Stimulated activated CD4-positive, alpha-beta T cell treated with anti-CD3 and anti-CD28 coated beads, Interleukin-2, amount 100 ng/mL, for 24 hours (primary cell): ENCODE results near the gene PTPRO.

ENCODE experiments used
- DNase-seq, 2 donors: peaks; one replicate each; pipeline ENCODE4 v3.0.0-alpha.2; 2020

The PTPRO gene

GRCh38 chr12:15575671-15576541 is 253.6 kb downstream of the PTPRO start:
- DNase-seq = no peak

DNA sequence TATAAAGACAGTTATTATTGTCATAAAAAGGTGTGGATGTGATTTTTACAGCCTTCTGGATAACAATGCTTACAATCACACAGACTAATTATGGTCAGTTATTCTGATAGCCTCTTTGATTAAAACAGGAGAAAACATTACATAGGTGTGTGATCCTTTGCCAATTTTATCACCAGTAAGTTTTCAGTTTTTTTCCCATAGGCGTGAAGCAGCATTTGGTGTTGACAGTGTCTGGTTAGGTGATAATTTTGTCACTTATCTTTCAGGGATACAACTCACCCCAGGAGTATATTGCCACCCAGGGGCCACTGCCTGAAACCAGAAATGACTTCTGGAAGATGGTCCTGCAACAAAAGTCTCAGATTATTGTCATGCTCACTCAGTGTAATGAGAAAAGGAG is 258.1 kb downstream of the PTPRO start:
- no peak for DNase-seq

- DNase-seq = no peak
Measured at GRCh38 chr12:15581006-15581405, 258.7 kb downstream of the PTPRO start.

DNA sequence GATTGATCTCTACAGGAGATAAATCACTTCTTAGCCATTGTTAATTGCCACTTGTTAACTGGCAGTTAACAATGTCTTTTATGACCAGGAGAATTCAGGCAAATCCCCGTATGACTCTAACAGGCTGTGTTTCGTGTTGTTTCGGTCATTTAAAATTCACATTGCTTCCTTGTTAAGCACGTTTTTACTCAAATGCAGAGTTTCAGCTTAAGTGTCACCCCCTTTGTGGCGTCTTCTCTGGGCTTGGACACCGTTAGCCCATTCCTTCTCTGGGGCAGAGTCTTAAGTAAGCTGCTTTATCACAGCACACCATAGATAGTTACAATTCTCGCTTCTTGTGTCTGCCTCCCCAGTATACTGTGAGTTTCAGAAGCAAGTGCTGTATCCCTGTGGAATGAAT is 261.5 kb downstream of the PTPRO start:
- DNase-seq = no peak

DNA sequence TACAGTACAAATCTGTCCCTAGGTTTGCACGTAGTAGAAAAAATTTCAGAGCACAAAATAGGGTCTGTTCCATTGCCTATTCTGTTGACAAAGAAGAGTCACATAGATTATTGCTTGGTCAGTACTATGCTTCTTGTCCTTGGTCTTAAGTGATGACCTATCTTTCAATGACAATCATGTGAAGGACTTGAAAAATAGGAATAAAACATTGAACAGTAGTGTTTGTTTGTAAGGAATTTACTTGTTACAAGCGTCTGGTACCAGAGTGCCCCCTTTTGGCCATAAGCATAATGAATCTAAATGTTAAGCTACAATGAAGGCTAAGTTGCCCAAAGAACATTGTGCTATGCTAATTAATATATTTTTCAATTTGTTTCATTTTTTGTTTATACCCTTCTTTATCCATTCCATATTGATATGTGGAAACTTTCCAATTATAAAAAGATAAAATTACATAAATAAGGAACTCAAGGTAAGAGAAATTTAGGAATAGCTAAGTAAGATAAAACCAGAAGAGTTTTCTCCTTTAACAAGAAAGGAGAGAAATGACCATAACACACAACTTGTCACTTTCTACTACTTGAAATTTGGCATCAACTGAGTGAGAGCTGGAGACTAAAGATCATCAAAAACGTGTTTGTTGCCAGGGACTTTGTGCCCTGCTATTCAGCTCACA is 262.2 kb downstream of the PTPRO start:
- peak in 1 of 2 donors; percentile 41 for DNase-seq

- no peak for DNase-seq
Measured at GRCh38 chr12:15589328-15590032, 267.2 kb downstream of the PTPRO start.

- peak; percentile 28 to 46 for DNase-seq
Measured at GRCh38 chr12:15590180-15590826, 268.0 kb downstream of the PTPRO start.

DNA sequence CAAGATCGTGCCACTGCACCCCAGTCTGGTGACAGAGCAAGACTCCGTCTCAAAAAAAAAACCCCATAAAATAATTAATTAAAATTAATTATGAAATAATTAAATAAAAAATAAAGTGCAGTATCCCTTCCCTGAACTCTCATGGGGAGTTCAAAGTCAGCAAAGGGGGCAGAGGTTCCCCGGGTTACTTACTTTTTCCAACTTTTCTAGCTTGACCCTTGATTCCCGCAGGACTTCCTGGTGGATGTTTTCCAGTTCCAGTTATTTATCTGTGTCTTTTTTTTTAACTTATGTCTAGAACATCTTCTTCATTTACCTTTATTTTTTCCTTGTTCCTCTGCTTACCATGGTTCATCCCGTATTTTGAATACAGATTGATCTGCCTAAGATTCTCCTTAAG is 269.5 kb downstream of the PTPRO start:
- no peak for DNase-seq

DNA sequence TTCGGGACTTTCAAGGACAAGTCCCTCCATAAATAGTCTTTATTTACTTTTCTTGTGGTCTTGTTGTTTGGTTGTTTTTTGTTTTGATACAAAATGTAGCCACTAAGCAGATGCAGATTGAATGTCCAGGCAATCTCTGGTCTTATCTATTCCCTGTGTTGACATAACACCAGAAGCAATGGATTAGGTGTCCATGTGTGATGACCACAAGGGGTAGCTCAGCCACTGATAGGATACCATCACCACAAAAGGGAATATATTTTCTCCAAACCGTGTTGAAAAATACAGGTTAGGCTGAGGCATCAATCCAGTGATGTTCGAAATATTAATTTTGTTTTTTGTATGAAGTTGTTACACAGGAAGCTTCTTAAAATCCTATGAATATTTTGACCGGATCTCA is 270.6 kb downstream of the PTPRO start:
- no peak for DNase-seq

DNA sequence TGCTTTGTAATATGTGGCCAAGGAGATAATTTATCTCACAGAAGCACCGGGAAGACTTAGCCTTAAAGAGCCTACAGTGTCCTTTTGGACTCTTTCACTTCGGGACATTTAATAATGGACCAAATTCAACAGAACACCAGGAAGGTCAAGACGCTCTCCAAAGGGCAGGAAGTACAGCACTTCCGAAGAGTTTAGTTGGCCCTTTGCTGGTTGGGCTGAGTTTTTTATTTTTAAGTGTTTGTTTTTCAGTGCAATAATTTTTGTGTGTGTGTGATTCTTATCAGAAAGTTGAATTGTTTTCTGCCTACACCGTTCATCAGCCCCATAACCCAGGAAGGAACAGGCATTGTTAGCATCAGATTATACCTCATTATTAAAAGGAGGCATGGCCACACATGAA is 273.9 kb downstream of the PTPRO start:
- no peak for DNase-seq

- DNase-seq = no peak
Measured at GRCh38 chr12:15597125-15597830, 275.0 kb downstream of the PTPRO start.

DNA sequence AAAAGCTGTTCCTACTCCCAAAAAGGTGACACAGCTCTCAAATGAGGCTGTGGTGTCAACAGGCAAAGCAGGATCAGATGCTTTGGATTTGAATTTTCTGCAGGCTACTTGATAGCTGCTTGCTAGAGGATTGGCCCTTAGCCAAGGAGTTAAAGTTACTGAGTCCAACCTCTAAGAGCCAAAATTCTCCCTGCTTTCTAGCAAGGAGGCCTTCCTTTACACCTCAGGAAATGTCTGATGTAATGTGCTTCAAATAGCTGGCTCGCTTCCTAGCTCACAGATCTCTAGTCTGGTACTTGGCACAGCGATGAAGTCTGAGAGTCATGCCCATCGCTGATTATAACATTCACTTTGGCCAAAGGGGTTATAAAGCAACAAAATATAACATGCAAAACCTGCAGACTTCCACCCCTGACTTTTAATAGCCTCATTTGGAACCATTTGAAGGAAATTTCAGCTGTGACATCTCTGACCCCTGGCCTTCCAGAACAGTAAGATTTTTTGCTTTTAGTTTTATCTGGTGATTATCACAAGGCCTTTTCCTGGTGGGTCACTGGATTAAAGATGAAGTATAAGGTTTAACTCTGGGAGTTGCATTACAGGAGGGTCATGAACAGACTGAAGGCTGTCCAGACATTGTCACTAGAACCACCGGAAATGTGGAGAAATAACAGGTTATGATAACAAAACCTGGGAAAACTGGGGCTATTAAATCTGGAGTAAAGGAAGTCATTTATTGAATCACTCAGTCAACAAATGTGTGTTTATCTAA is 277.1 kb downstream of the PTPRO start:
- no peak for DNase-seq

DNA sequence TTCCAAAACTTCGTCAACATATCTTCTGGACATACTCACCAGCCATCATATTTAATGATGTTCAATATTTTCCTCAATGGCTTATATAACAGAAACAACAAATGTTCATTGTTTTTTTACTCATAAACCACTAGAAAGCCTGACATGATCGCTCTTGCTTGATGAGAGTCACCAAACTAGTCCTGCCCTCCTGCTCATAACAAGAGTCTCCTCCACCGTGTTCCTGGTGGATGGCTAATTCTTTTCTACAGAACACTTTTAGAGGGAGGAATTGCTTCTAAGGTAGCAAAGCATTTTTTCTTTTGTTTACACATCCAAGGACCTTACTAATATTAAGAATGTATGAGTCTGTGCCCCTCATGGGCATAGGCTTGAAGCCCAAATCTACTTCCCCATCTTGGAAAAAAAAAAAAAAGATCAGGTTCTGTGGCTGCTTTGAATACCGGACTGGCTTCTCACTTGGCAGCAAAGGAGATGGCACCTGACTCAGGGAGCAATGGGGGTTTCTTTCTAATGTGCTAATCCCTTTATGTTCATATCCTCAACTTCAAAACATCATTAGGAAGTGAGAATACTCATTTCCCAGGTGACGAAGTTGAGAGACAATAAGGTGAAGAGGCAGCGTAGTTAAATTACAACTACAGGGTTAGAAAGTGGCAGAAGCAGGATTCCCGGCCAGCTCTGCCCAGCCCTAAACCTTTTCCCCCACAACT is 278.1 kb downstream of the PTPRO start:
- no peak for DNase-seq

GRCh38 chr12:15601210-15601800 is 279.0 kb downstream of the PTPRO start:
- no peak for DNase-seq

GRCh38 chr12:15602051-15602672 is 279.9 kb downstream of the PTPRO start:
- no peak for DNase-seq

GRCh38 chr12:15603474-15604085 is 281.3 kb downstream of the PTPRO start:
- no peak for DNase-seq

- no peak for DNase-seq
Measured at GRCh38 chr12:15605881-15606590, 283.7 kb downstream of the PTPRO start.

DNA sequence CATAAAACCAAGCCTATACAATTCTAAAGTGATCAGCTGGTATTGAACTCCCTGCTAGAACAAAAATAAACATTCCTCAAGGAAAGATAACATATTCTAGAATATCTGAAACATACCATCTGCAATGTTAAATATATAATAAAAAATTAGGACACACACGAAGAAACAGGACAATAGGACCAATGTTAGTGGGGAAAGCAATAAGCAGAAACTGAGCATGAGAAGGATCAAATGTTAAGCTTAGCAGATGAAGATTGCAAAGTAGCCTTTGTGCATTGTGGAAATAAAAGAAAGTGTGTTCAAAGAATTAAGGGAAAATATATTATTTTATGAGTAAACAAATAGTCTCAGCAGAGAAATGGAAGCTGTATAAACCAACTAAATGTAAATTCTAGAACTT is 286.1 kb downstream of the PTPRO start:
- DNase-seq = no peak

DNA sequence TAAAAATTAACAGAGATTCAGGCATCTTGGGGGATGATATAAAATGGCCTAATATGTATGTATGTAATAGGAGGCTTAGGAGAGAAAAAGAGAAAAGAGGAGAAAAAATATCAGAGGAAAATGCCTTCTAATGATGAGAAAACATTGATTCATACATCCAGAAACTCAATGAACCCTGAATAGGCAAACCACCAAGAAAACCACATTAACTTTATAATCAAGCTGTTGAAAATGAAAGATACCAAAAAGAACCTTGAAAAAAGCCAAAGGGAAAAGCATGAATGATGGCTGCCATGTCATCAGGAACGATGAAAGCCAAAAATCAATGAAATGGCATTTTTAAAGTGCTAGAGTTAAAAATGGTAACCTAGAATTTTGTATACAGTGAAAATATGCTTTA is 286.6 kb downstream of the PTPRO start:
- no peak for DNase-seq
